ENCODE measurements around the gene SH3GL2. TPM values are rescaled to one million over a fixed set of nuclear protein-coding genes. Genes with fewer than 3 reads are reported as not detected.

SH3GL2 gene
- total RNA-seq, 5 donors from 2014 or later (not counting 1 experiment from before 2014, with no cell fraction given) = not detected

GRCh38 chr9:17635115-17635890, 56.4 kb downstream of the SH3GL2 start:
- no peaks in the 10 kb centered on the region for H3K9me3 ChIP-seq
- no peak overlapping the region for H3K4me3 Mint-ChIP-seq
- ATAC-seq (replicated peaks in 1 of 4) = no peak
- no peaks in the 10 kb centered on the region for H3K36me3 ChIP-seq (ENCODE audit: control insufficient read depth in 2 of 2, extremely low read depth in 1 of 2, insufficient read depth in 1 of 2, low read length in 1 of 2)
- H3K4me1 ChIP-seq (ENCODE audit: control insufficient read depth in 1 of 2, extremely low read depth in 1 of 2, insufficient read depth in 2 of 2, low read length in 2 of 2) = no peaks in the 10 kb centered on the region
- H3K4me3 ChIP-seq (ENCODE audit: control insufficient read depth in 1 of 2, extremely low read depth in 1 of 2, low read length in 1 of 2) = no peak overlapping the region
- DNase-seq = no peak
- H3K36me3 Mint-ChIP-seq = no peaks in the 10 kb centered on the region
- H3K27ac ChIP-seq (ENCODE audit: low read length) = no peak overlapping the region
- H3K9me3 Mint-ChIP-seq = peaks cover 0 to 5% (median 4%) of the 10 kb centered on the region in 3 donors
- no peaks in the 10 kb centered on the region for H3K27me3 ChIP-seq (replicated peaks in 1 of 2; ENCODE audit: control insufficient read depth in 2 of 2, extremely low read depth in 1 of 2, insufficient read depth in 2 of 2, low read length in 1 of 2)
- ChIA-PET POLR2A (no interaction called here), CTCF (no interaction called here)
- no peaks in the 10 kb centered on the region for H3K27me3 Mint-ChIP-seq
- WGBS (ENCODE audit: insufficient coverage) = 48% methylated on average over 2 of the region's 2 CpGs
- no peaks in the 10 kb centered on the region for H3K4me1 Mint-ChIP-seq
- no peak overlapping the region for H3K27ac Mint-ChIP-seq

- no CpG with 5 or more reads among the region's 2 CpGs for WGBS (ENCODE audit: insufficient coverage)
- Histone ChIP-seq H3K27me3 (replicated peaks in 1 of 2; ENCODE audit: control insufficient read depth in 2 of 2, extremely low read depth in 1 of 2, insufficient read depth in 2 of 2, low read length in 1 of 2) (no peaks in the 10 kb centered on the region), H3K36me3 (ENCODE audit: control insufficient read depth in 2 of 2, extremely low read depth in 1 of 2, insufficient read depth in 1 of 2, low read length in 1 of 2) (no peaks in the 10 kb centered on the region), H3K4me3 (ENCODE audit: control insufficient read depth in 1 of 2, extremely low read depth in 1 of 2, low read length in 1 of 2) (no peak overlapping the region), H3K4me1 (ENCODE audit: control insufficient read depth in 1 of 2, extremely low read depth in 1 of 2, insufficient read depth in 2 of 2, low read length in 2 of 2) (no peaks in the 10 kb centered on the region), H3K9me3 (no peaks in the 10 kb centered on the region), H3K27ac (ENCODE audit: low read length) (no peak overlapping the region)
- ATAC-seq (replicated peaks in 1 of 4) (no peak), DNase-seq (no peak)
- Mint-ChIP-seq H3K27ac (no peak overlapping the region), H3K36me3 (no peaks in the 10 kb centered on the region), H3K27me3 (no peaks in the 10 kb centered on the region), H3K4me3 (no peak overlapping the region), H3K4me1 (no peaks in the 10 kb centered on the region), H3K9me3 (peaks cover 0 to 5% (median 4%) of the 10 kb centered on the region in 3 donors)
- ChIA-PET CTCF (no interaction called here), POLR2A (no interaction called here)
These were observed 57.5 kb downstream of the SH3GL2 start for GRCh38 chr9:17636349-17636748.

GRCh38 chr9:17636821-17637220, 58.0 kb downstream of the SH3GL2 start:
- no peak for DNase-seq
- Mint-ChIP-seq H3K27me3 (no peaks in the 10 kb centered on the region), H3K36me3 (no peaks in the 10 kb centered on the region), H3K9me3 (peaks cover 2 to 5% (median 4%) of the 10 kb centered on the region in 3 donors), H3K4me3 (no peak overlapping the region), H3K4me1 (no peaks in the 10 kb centered on the region), H3K27ac (no peak overlapping the region)
- Histone ChIP-seq H3K36me3 (ENCODE audit: control insufficient read depth in 2 of 2, extremely low read depth in 1 of 2, insufficient read depth in 1 of 2, low read length in 1 of 2) (no peaks in the 10 kb centered on the region), H3K27me3 (replicated peaks in 1 of 2; ENCODE audit: control insufficient read depth in 2 of 2, extremely low read depth in 1 of 2, insufficient read depth in 2 of 2, low read length in 1 of 2) (no peaks in the 10 kb centered on the region), H3K27ac (ENCODE audit: low read length) (no peak overlapping the region), H3K4me1 (ENCODE audit: control insufficient read depth in 1 of 2, extremely low read depth in 1 of 2, insufficient read depth in 2 of 2, low read length in 2 of 2) (no peaks in the 10 kb centered on the region), H3K4me3 (ENCODE audit: control insufficient read depth in 1 of 2, extremely low read depth in 1 of 2, low read length in 1 of 2) (no peak overlapping the region), H3K9me3 (no peaks in the 10 kb centered on the region)
- ChIA-PET CTCF (no interaction called here), POLR2A (no interaction called here)
- WGBS (ENCODE audit: insufficient coverage) = no CpG with 5 or more reads among the region's 1 CpG
- no peak for ATAC-seq (replicated peaks in 1 of 4)

- POLR2A ChIA-PET = no interaction called here
- no peaks in the 10 kb centered on the region for H3K9me3 ChIP-seq
- no peaks in the 10 kb centered on the region for H3K27me3 Mint-ChIP-seq
- ATAC-seq (replicated peaks in 1 of 4) (no peak), DNase-seq (no peak)
- H3K27me3 ChIP-seq (replicated peaks in 1 of 2; ENCODE audit: control insufficient read depth in 2 of 2, extremely low read depth in 1 of 2, insufficient read depth in 2 of 2, low read length in 1 of 2) = no peaks in the 10 kb centered on the region
- CTCF ChIA-PET = no interaction called here
- no peaks in the 10 kb centered on the region for H3K36me3 ChIP-seq (ENCODE audit: control insufficient read depth in 2 of 2, extremely low read depth in 1 of 2, insufficient read depth in 1 of 2, low read length in 1 of 2)
- no peak overlapping the region for H3K4me3 Mint-ChIP-seq
- H3K4me1 Mint-ChIP-seq = no peaks in the 10 kb centered on the region
- H3K27ac ChIP-seq (ENCODE audit: low read length) = no peak overlapping the region
- H3K4me1 ChIP-seq (ENCODE audit: control insufficient read depth in 1 of 2, extremely low read depth in 1 of 2, insufficient read depth in 2 of 2, low read length in 2 of 2) = no peaks in the 10 kb centered on the region
- H3K36me3 Mint-ChIP-seq = no peaks in the 10 kb centered on the region
- no peak overlapping the region for H3K27ac Mint-ChIP-seq
- WGBS (ENCODE audit: insufficient coverage) = no CpG with 5 or more reads among the region's 3 CpGs
- peaks cover 2 to 5% (median 4%) of the 10 kb centered on the region in 3 donors for H3K9me3 Mint-ChIP-seq
- H3K4me3 ChIP-seq (ENCODE audit: control insufficient read depth in 1 of 2, extremely low read depth in 1 of 2, low read length in 1 of 2) = no peak overlapping the region
These were observed 58.4 kb downstream of the SH3GL2 start for GRCh38 chr9:17637229-17637628.

- H3K4me1 ChIP-seq (ENCODE audit: control insufficient read depth in 1 of 2, extremely low read depth in 1 of 2, insufficient read depth in 2 of 2, low read length in 2 of 2) = no peaks in the 10 kb centered on the region
- DNase-seq = no peak
- Mint-ChIP-seq H3K4me3 (no peak overlapping the region), H3K36me3 (no peaks in the 10 kb centered on the region), H3K4me1 (no peaks in the 10 kb centered on the region), H3K9me3 (peaks cover 6 to 30% (median 13%) of the 10 kb centered on the region in 3 donors), H3K27ac (no peak overlapping the region), H3K27me3 (no peaks in the 10 kb centered on the region)
- H3K36me3 ChIP-seq (ENCODE audit: control insufficient read depth in 2 of 2, extremely low read depth in 1 of 2, insufficient read depth in 1 of 2, low read length in 1 of 2) = no peaks in the 10 kb centered on the region
- H3K27ac ChIP-seq (ENCODE audit: low read length) = no peak overlapping the region
- POLR2A ChIA-PET = no interaction called here
- no peak for ATAC-seq (replicated peaks in 1 of 4)
- no peaks in the 10 kb centered on the region for H3K27me3 ChIP-seq (replicated peaks in 1 of 2; ENCODE audit: control insufficient read depth in 2 of 2, extremely low read depth in 1 of 2, insufficient read depth in 2 of 2, low read length in 1 of 2)
- CTCF ChIA-PET = no interaction called here
- H3K4me3 ChIP-seq (ENCODE audit: control insufficient read depth in 1 of 2, extremely low read depth in 1 of 2, low read length in 1 of 2) = no peak overlapping the region
- H3K9me3 ChIP-seq = no peaks in the 10 kb centered on the region
These were observed 69.7 kb downstream of the SH3GL2 start for GRCh38 chr9:17648516-17648915.

- ATAC-seq (replicated peaks in 1 of 4) (no peak), DNase-seq (no peak)
- no peak overlapping the region for H3K4me3 ChIP-seq (ENCODE audit: control insufficient read depth in 1 of 2, extremely low read depth in 1 of 2, low read length in 1 of 2)
- CTCF ChIA-PET = no interaction called here
- Mint-ChIP-seq H3K27ac (no peak overlapping the region), H3K4me3 (no peak overlapping the region), H3K9me3 (peaks cover 0 to 19% (median 4%) of the 10 kb centered on the region in 3 donors), H3K27me3 (no peaks in the 10 kb centered on the region), H3K36me3 (no peaks in the 10 kb centered on the region), H3K4me1 (no peaks in the 10 kb centered on the region)
- H3K36me3 ChIP-seq (ENCODE audit: control insufficient read depth in 2 of 2, extremely low read depth in 1 of 2, insufficient read depth in 1 of 2, low read length in 1 of 2) = no peaks in the 10 kb centered on the region
- H3K4me1 ChIP-seq (ENCODE audit: control insufficient read depth in 1 of 2, extremely low read depth in 1 of 2, insufficient read depth in 2 of 2, low read length in 2 of 2) = no peaks in the 10 kb centered on the region
- H3K9me3 ChIP-seq = no peaks in the 10 kb centered on the region
- WGBS (ENCODE audit: insufficient coverage) = no CpG with 5 or more reads among the region's 1 CpG
- POLR2A ChIA-PET = interaction anchor here in 1 of 2 donors (0.7 kb wide), 1 partner anchor 57 kb away, joined by 3 read pairs; no protein-coding TSS in a partner anchor
- no peak overlapping the region for H3K27ac ChIP-seq (ENCODE audit: low read length)
- H3K27me3 ChIP-seq (replicated peaks in 1 of 2; ENCODE audit: control insufficient read depth in 2 of 2, extremely low read depth in 1 of 2, insufficient read depth in 2 of 2, low read length in 1 of 2) = no peaks in the 10 kb centered on the region
These were observed 72.9 kb downstream of the SH3GL2 start for GRCh38 chr9:17651725-17652124.

Measured in T-cell (primary cell).